CD8-positive, alpha-beta memory T cell (primary cell): Measurements from ENCODE around the gene SESN2. TPM values are rescaled to one million over a fixed set of nuclear protein-coding genes. Genes with fewer than 3 reads are reported as not detected.

ENCODE experiments used
- CTCF ChIA-PET: fragments of 350-600 bp; sonication (Branson Sonifier 250); formaldehyde crosslinking; loops from one replicate; lab custom pipeline; 2021; ENCODE audit warnings: antibody characterized with exemption; lab: Charles Lee
- POLR2A ChIA-PET: fragments of 350-600 bp; sonication (Branson Sonifier 250); formaldehyde crosslinking; loops from one replicate; lab custom pipeline; 2021; ENCODE audit warnings: antibody characterized with exemption; lab: Charles Lee
- DNase-seq, 5 donors: peaks; one replicate each; pipeline versions ENCODE4 v3.0.0 to v3.0.0-alpha.2; 2020 to 2022; ENCODE audit warnings: mixed read lengths in 1 of 5
- H3K27ac ChIP-seq: one replicate; pipeline ENCODE4 v1.7.0; 2013; ENCODE audit warnings: low read depth, mild to moderate bottlenecking, low read length, moderate library complexity
- H3K27me3 ChIP-seq: 2 replicates; pipeline ENCODE4 v1.7.0; 2013; ENCODE audit warnings: low read length, mild to moderate bottlenecking; ENCODE audit not compliant: insufficient read depth, poor library complexity, severe bottlenecking
- H3K36me3 ChIP-seq: 2 replicates; pipeline ENCODE4 v1.7.0; 2013; ENCODE audit warnings: mild to moderate bottlenecking, low read length, moderate library complexity; ENCODE audit not compliant: insufficient read depth
- H3K4me1 ChIP-seq: 2 replicates; pipeline ENCODE4 v1.7.0; 2013; ENCODE audit warnings: mild to moderate bottlenecking, low read length, moderate library complexity; ENCODE audit not compliant: insufficient read depth
- H3K4me3 ChIP-seq: 2 replicates; pipeline ENCODE4 v1.7.0; 2013; ENCODE audit warnings: mild to moderate bottlenecking, low read length
- H3K9me3 ChIP-seq: 2 replicates; pipeline ENCODE4 v1.7.0; 2013; ENCODE audit warnings: mild to moderate bottlenecking, low read length
- H3K27ac Mint-ChIP-seq, 8 donors: one replicate each; pipeline ENCODE4 v1.8.0; 2020 to 2021; ENCODE audit warnings: mixed read lengths in 8 of 8, mild to moderate bottlenecking in 6 of 8, inconsistent platforms in 3 of 8, moderate library complexity in 3 of 8
- H3K27me3 Mint-ChIP-seq, 2 donors: one replicate each; pipeline ENCODE4 v1.8.0; 2020 to 2021; ENCODE audit warnings: mixed read lengths in 2 of 2, mild to moderate bottlenecking in 1 of 2, moderate library complexity in 1 of 2
- H3K36me3 Mint-ChIP-seq, 3 donors: one replicate each; pipeline ENCODE4 v1.8.0; 2020 to 2021; ENCODE audit warnings: mixed read lengths in 3 of 3, inconsistent platforms in 1 of 3, mild to moderate bottlenecking in 1 of 3
- H3K4me1 Mint-ChIP-seq, 3 donors: one replicate each; pipeline ENCODE4 v1.8.0; 2020 to 2021; ENCODE audit warnings: mixed read lengths in 3 of 3, inconsistent platforms in 1 of 3, mild to moderate bottlenecking in 1 of 3
- H3K4me3 Mint-ChIP-seq, 7 donors: one replicate each; pipeline ENCODE4 v1.8.0; 2020 to 2021; ENCODE audit warnings: mixed read lengths in 7 of 7, mild to moderate bottlenecking in 6 of 7, moderate library complexity in 4 of 7, inconsistent platforms in 2 of 7
- H3K9me3 Mint-ChIP-seq, 5 donors: one replicate each; pipeline ENCODE4 v1.8.0; 2020 to 2022; ENCODE audit warnings: mixed read lengths in 5 of 5, mild to moderate bottlenecking in 3 of 5, moderate library complexity in 2 of 5, inconsistent platforms in 1 of 5
- polyA plus RNA-seq: library from polyadenylated mRNA; unstranded; fragments of 300-500 nt; fragmentation: Illumina TruSeq; gene quantifications from one replicate; pipeline ENCODE4 v1.2.3, GENCODE V29; 2021
- total RNA-seq, 2 experiments: library from RNA; stranded (reverse); gene quantifications; one replicate each; pipeline ENCODE4 v1.2.3, GENCODE V29; 2021

Gene SESN2
- total and polyA plus RNA-seq, 3 experiments from 2014 or later, result 13.1 to 19.8 (median 19.0) TPM

GRCh38 chr1:28244549-28245251, 14.6 kb upstream of the SESN2 start:
- H3K4me1 Mint-ChIP-seq, result peaks cover 48 to 57% (median 56%) of the 10 kb centered on the region in 3 donors
- CTCF ChIA-PET, result interaction anchor here (0.6 to 4.9 kb wide), 4 partner anchors 7 to 133 kb away, joined by 3 to 38 read pairs (median 4); partner anchors contain the start of gene ATP5IF1

GRCh38 chr1:28246427-28246832, 12.9 kb upstream of the SESN2 start:
- no peaks in the 10 kb centered on the region for H3K36me3 ChIP-seq
- Mint-ChIP-seq H3K4me1 (peaks cover 48 to 60% (median 58%) of the 10 kb centered on the region in 3 donors), H3K27me3 (no peaks in the 10 kb centered on the region), H3K36me3 (peaks cover 0 to 2% (median 0%) of the 10 kb centered on the region in 3 donors), H3K9me3 (no peaks in the 10 kb centered on the region), H3K4me3 (peak overlapping the region; percentile 84 to 93 (median 86)), H3K27ac (peak overlapping the region; percentile 88 to 99 (median 95))
- peak overlapping the region; percentile 93 for H3K27ac ChIP-seq
- H3K9me3 ChIP-seq, result no peaks in the 10 kb centered on the region
- H3K4me1 ChIP-seq, result peaks cover 62% of the 10 kb centered on the region
- H3K27me3 ChIP-seq, result no peaks in the 10 kb centered on the region
- H3K4me3 ChIP-seq, result peak overlapping the region; percentile 76
- POLR2A ChIA-PET, result interaction anchor here (0.5 to 5.5 kb wide), 12 partner anchors 10 to 668 kb away, joined by 3 to 66 read pairs (median 4); partner anchors contain the start of genes ATP5IF1, EPB41, MED18 and SESN2
- DNase-seq, result peak in 4 of 5 donors; percentile 31 to 87 (median 77)
- CTCF ChIA-PET, result interaction anchor here (1.3 to 4.9 kb wide), 6 partner anchors 9 to 157 kb away, joined by 3 to 38 read pairs (median 6); partner anchors contain the start of genes ATP5IF1, EYA3 and MED18

More at GRCh38 chr1:28244549-28245251, 14.6 kb upstream of the SESN2 start:
- H3K36me3 ChIP-seq, result no peaks in the 10 kb centered on the region
- H3K27me3 Mint-ChIP-seq, result no peaks in the 10 kb centered on the region
- H3K36me3 Mint-ChIP-seq, result peaks cover 0 to 6% (median 0%) of the 10 kb centered on the region in 3 donors
- H3K4me1 ChIP-seq, result peaks cover 59% of the 10 kb centered on the region
- POLR2A ChIA-PET, result interaction anchor here (0.7 to 5.5 kb wide), 4 partner anchors 9 to 153 kb away, joined by 3 to 66 read pairs (median 14); partner anchors contain the start of genes ATP5IF1 and MED18
- peak overlapping the region; percentile 74 to 100 (median 95) for H3K27ac Mint-ChIP-seq
- H3K4me3 ChIP-seq, result no peak overlapping the region
- H3K27me3 ChIP-seq, result no peaks in the 10 kb centered on the region
- no peaks in the 10 kb centered on the region for H3K9me3 Mint-ChIP-seq
- no peak for DNase-seq
- no peak overlapping the region for H3K27ac ChIP-seq
- H3K9me3 ChIP-seq, result no peaks in the 10 kb centered on the region
- peak overlapping the region in 6 of 7 donors; percentile 77 to 84 (median 80) for H3K4me3 Mint-ChIP-seq

GRCh38 chr1:28247612-28248272, 11.6 kb upstream of the SESN2 start:
- no peak for DNase-seq
- no peaks in the 10 kb centered on the region for H3K27me3 ChIP-seq
- peak overlapping the region; percentile 88 for H3K27ac ChIP-seq
- Mint-ChIP-seq H3K9me3 (no peaks in the 10 kb centered on the region), H3K36me3 (peaks cover 0 to 2% (median 0%) of the 10 kb centered on the region in 3 donors), H3K27ac (peak overlapping the region; percentile 88 to 99 (median 95)), H3K27me3 (no peaks in the 10 kb centered on the region), H3K4me3 (peak overlapping the region; percentile 84 to 93 (median 86)), H3K4me1 (peaks cover 47 to 59% (median 57%) of the 10 kb centered on the region in 3 donors)
- H3K9me3 ChIP-seq, result no peaks in the 10 kb centered on the region
- ChIA-PET POLR2A (interaction anchor here (0.5 to 5.5 kb wide), 6 partner anchors 8 to 333 kb away, joined by 3 to 66 read pairs (median 17); partner anchors contain the start of genes ATP5IF1, MED18 and SESN2), CTCF (interaction anchor here (0.7 to 4.9 kb wide), 34 partner anchors 10 to 634 kb away, joined by 3 to 38 read pairs (median 5); partner anchors contain the start of genes ATP5IF1, DNAJC8, EYA3 and MED18)
- no peaks in the 10 kb centered on the region for H3K36me3 ChIP-seq
- peaks cover 61% of the 10 kb centered on the region for H3K4me1 ChIP-seq
- H3K4me3 ChIP-seq, result peak overlapping the region; percentile 76

GRCh38 chr1:28248273-28249012, 10.9 kb upstream of the SESN2 start:
- DNase-seq, result peak; percentile 71 to 85 (median 75)
- H3K27ac Mint-ChIP-seq, result peak overlapping the region; percentile 88 to 99 (median 95)
- peak overlapping the region; percentile 50 to 89 (median 84) for H3K4me3 Mint-ChIP-seq
- peak overlapping the region; percentile 76 for H3K4me3 ChIP-seq
- H3K9me3 Mint-ChIP-seq, result no peaks in the 10 kb centered on the region
- peak overlapping the region; percentile 88 for H3K27ac ChIP-seq
- H3K9me3 ChIP-seq, result no peaks in the 10 kb centered on the region
- POLR2A ChIA-PET, result interaction anchor here (1.1 to 5.5 kb wide), 7 partner anchors 8 to 333 kb away, joined by 3 to 66 read pairs (median 13); partner anchors contain the start of genes ATP5IF1, MED18, RCC1 and SESN2
- no peaks in the 10 kb centered on the region for H3K27me3 Mint-ChIP-seq
- CTCF ChIA-PET, result interaction anchor here (0.6 to 4.9 kb wide), 47 partner anchors 9 to 634 kb away, joined by 3 to 38 read pairs (median 5); partner anchors contain the start of genes ATP5IF1, DNAJC8, EYA3 and MED18
- no peaks in the 10 kb centered on the region for H3K27me3 ChIP-seq
- H3K4me1 ChIP-seq, result peaks cover 54% of the 10 kb centered on the region
- peaks cover 0 to 2% (median 0%) of the 10 kb centered on the region in 3 donors for H3K36me3 Mint-ChIP-seq
- H3K4me1 Mint-ChIP-seq, result peaks cover 43 to 53% (median 51%) of the 10 kb centered on the region in 3 donors
- no peaks in the 10 kb centered on the region for H3K36me3 ChIP-seq

- Mint-ChIP-seq H3K9me3 (no peaks in the 10 kb centered on the region), H3K27me3 (no peaks in the 10 kb centered on the region), H3K27ac (peak overlapping the region; percentile 39 to 99 (median 92)), H3K4me3 (peak overlapping the region; percentile 50 to 86 (median 84)), H3K36me3 (peaks cover 0 to 2% (median 0%) of the 10 kb centered on the region in 3 donors), H3K4me1 (peaks cover 37 to 45% (median 44%) of the 10 kb centered on the region in 3 donors)
- DNase-seq, result no peak
- Histone ChIP-seq H3K4me1 (peaks cover 46% of the 10 kb centered on the region), H3K9me3 (no peaks in the 10 kb centered on the region), H3K27ac (peak overlapping the region; percentile 28), H3K4me3 (peak overlapping the region; percentile 17), H3K36me3 (no peaks in the 10 kb centered on the region), H3K27me3 (no peaks in the 10 kb centered on the region)
- POLR2A ChIA-PET, result interaction anchor here (0.8 to 5.5 kb wide), 7 partner anchors 10 to 332 kb away, joined by 3 to 66 read pairs (median 13); partner anchors contain the start of genes ATP5IF1, MED18, RCC1 and SESN2
- CTCF ChIA-PET, result interaction anchor here (0.6 to 4.9 kb wide), 45 partner anchors 9 to 633 kb away, joined by 3 to 38 read pairs (median 5); partner anchors contain the start of genes ATP5IF1, DNAJC8, EYA3 and MED18
Observed at GRCh38 chr1:28249013-28249865, 10.1 kb upstream of the SESN2 start.

GRCh38 chr1:28249866-28250295, 9.4 kb upstream of the SESN2 start:
- H3K4me3 Mint-ChIP-seq, result no peak overlapping the region
- peak overlapping the region; percentile 28 for H3K27ac ChIP-seq

More at GRCh38 chr1:28249866-28250295, 9.4 kb upstream of the SESN2 start:
- Mint-ChIP-seq H3K27ac (peak overlapping the region in 2 of 8 donors; percentile 37 to 99), H3K4me1 (peaks cover 30 to 39% (median 38%) of the 10 kb centered on the region in 3 donors), H3K36me3 (peaks cover 0 to 2% (median 0%) of the 10 kb centered on the region in 3 donors), H3K9me3 (no peaks in the 10 kb centered on the region), H3K27me3 (no peaks in the 10 kb centered on the region)
- H3K9me3 ChIP-seq, result no peaks in the 10 kb centered on the region
- peaks cover 39% of the 10 kb centered on the region for H3K4me1 ChIP-seq
- no peaks in the 10 kb centered on the region for H3K36me3 ChIP-seq
- no peak for DNase-seq
- CTCF ChIA-PET, result interaction anchor here (1.1 to 3.0 kb wide), 11 partner anchors 8 to 628 kb away, joined by 3 to 37 read pairs (median 4); partner anchors contain the start of genes DNAJC8, EYA3 and SESN2
- POLR2A ChIA-PET, result interaction anchor here (0.5 to 3.5 kb wide), 4 partner anchors 9 to 394 kb away, joined by 3 to 23 read pairs (median 13); partner anchors contain the start of genes MED18, RCC1 and SESN2
- H3K27me3 ChIP-seq, result no peaks in the 10 kb centered on the region
- no peak overlapping the region for H3K4me3 ChIP-seq
